GM12873 (cell line): Measurements from ENCODE around the gene UNKL.

ENCODE experiments used
- CTCF ChIP-seq: IDR thresholded peaks from 2 replicates; pipeline ENCODE4 v1.5.1; 2012; ENCODE audit warnings: low read depth, mild to moderate bottlenecking, moderate library complexity, low read length, control low read depth; ENCODE audit not compliant: insufficient read depth; ENCODE audit errors: missing control alignments

UNKL gene

GRCh38 chr16:1351582-1352362 lies 62.7 kb downstream of the UNKL start, which contains the start of the genes GNPTG and TSR3:
Gene GNPTG (plus strand): TSS chr16:1351931. CDS start chr16:1351966, 35 bp downstream.
Gene TSR3 (minus strand): TSS chr16:1351878. CDS start chr16:1351804, 74 bp downstream.
- no peak for TF ChIP-seq CTCF

GRCh38 chr16:1351215-1351581 lies 63.3 kb downstream of the UNKL start:
- no peak for TF ChIP-seq CTCF

- TF ChIP-seq CTCF: no peak
Measured at GRCh38 chr16:1350691-1351090, 63.8 kb downstream of the UNKL start.

GRCh38 chr16:1349951-1350350 lies 64.6 kb downstream of the UNKL start:
- no peak for TF ChIP-seq CTCF

- TF ChIP-seq CTCF: no peak
Measured at GRCh38 chr16:1349351-1349750, 65.2 kb downstream of the UNKL start.

- TF ChIP-seq CTCF: no peak
Measured at GRCh38 chr16:1348926-1349325, 65.6 kb downstream of the UNKL start.

GRCh38 chr16:1348441-1348840 lies 66.1 kb downstream of the UNKL start:
- TF ChIP-seq CTCF: no peak
